Trophoblast cell (in vitro differentiated cells and primary cell): Measurements from ENCODE around the gene CCDC14. TPM values are rescaled to one million over a fixed set of nuclear protein-coding genes. Genes with fewer than 3 reads are reported as not detected.
A peak's percentile ranks its signal among the peaks of the same experiment; 100 is the strongest.
"Not testable (repeated sequence)": the region's sequence is repeated elsewhere in the genome, so short reads cannot be mapped to it uniquely, and the experiment has no call there.

ENCODE experiments used
- DNase-seq, 2 donors: peaks; one replicate each; pipeline ENCODE4 v3.0.0-alpha.2; 2016
- H2AFZ ChIP-seq: 2 replicates; pipeline ENCODE4 v1.6.1; 2013; ENCODE audit warnings: low read length, moderate library complexity, mild to moderate bottlenecking; ENCODE audit not compliant: insufficient read depth, poor library complexity
- H2AK5ac ChIP-seq: 2 replicates; pipeline ENCODE4 v1.6.1; 2013; ENCODE audit warnings: mild to moderate bottlenecking, low read length
- H2BK120ac ChIP-seq: 2 replicates; pipeline ENCODE4 v1.6.1; 2013; ENCODE audit warnings: low read length, mild to moderate bottlenecking, moderate library complexity; ENCODE audit not compliant: insufficient read depth, poor library complexity
- H2BK12ac ChIP-seq: 2 replicates; pipeline ENCODE4 v1.6.1; 2013; ENCODE audit warnings: mild to moderate bottlenecking, low read length, moderate library complexity
- H2BK5ac ChIP-seq: 2 replicates; pipeline ENCODE4 v1.6.1; 2013; ENCODE audit warnings: low read length, low read depth, moderate library complexity, mild to moderate bottlenecking; ENCODE audit not compliant: poor library complexity
- H3K14ac ChIP-seq: 2 replicates; pipeline ENCODE4 v1.6.1; 2013; ENCODE audit warnings: mild to moderate bottlenecking, low read length
- H3K18ac ChIP-seq: 2 replicates; pipeline ENCODE4 v1.6.1; 2013; ENCODE audit warnings: mild to moderate bottlenecking, low read length
- H3K23ac ChIP-seq: 2 replicates; pipeline ENCODE4 v1.6.1; 2013; ENCODE audit warnings: low read length
- H3K27ac ChIP-seq: 2 replicates; pipeline ENCODE4 v1.5.1; 2013; ENCODE audit warnings: low read depth, mild to moderate bottlenecking, inconsistent platforms, low read length, moderate library complexity
- H3K27me3 ChIP-seq: 2 replicates; pipeline ENCODE4 v1.6.1; 2013; ENCODE audit warnings: inconsistent platforms, mild to moderate bottlenecking, low read length, moderate library complexity; ENCODE audit not compliant: insufficient read depth
- H3K36me3 ChIP-seq, 2 experiments: 1 replicate in 1 of 2; 2 replicates in 1 of 2; pipeline ENCODE4 v1.6.1; 2013; ENCODE audit warnings: low read length in 2 of 2, mild to moderate bottlenecking in 2 of 2, moderate library complexity in 1 of 2; ENCODE audit not compliant: insufficient read depth in 2 of 2, control insufficient read depth in 1 of 2
- H3K4ac ChIP-seq: 2 replicates; pipeline ENCODE4 v1.6.1; 2013; ENCODE audit warnings: low read depth, mild to moderate bottlenecking, low read length, moderate library complexity
- H3K4me1 ChIP-seq, 2 experiments: 1 replicate in 1 of 2; 2 replicates in 1 of 2; pipeline ENCODE4 v1.6.1; 2013; ENCODE audit warnings: low read length in 2 of 2, mild to moderate bottlenecking in 2 of 2, moderate library complexity in 1 of 2; ENCODE audit not compliant: insufficient read depth in 2 of 2, control insufficient read depth in 1 of 2
- H3K4me2 ChIP-seq: 2 replicates; pipeline ENCODE4 v1.6.1; 2013; ENCODE audit warnings: inconsistent platforms, mild to moderate bottlenecking, low read length, moderate library complexity
- H3K4me3 ChIP-seq: 2 replicates; pipeline ENCODE4 v1.5.1; 2013; ENCODE audit warnings: mild to moderate bottlenecking, low read depth, low read length, inconsistent platforms
- H3K79me1 ChIP-seq: one replicate; pipeline ENCODE4 v1.6.1; 2013; ENCODE audit warnings: low read length
- H3K79me2 ChIP-seq: 2 replicates; pipeline ENCODE4 v1.6.1; 2013; ENCODE audit warnings: low read length, mild to moderate bottlenecking; ENCODE audit not compliant: control insufficient read depth, insufficient read depth, poor library complexity
- H3K9ac ChIP-seq: 2 replicates; pipeline ENCODE4 v1.6.1; 2013; ENCODE audit warnings: mild to moderate bottlenecking, low read length
- H3K9me3 ChIP-seq: 2 replicates; pipeline ENCODE4 v1.6.1; 2013; ENCODE audit warnings: low read depth, mild to moderate bottlenecking, control low read depth, inconsistent platforms, low read length; ENCODE audit not compliant: insufficient read depth
- H4K12ac ChIP-seq: 2 replicates; pipeline ENCODE4 v1.6.1; 2013; ENCODE audit warnings: low read depth, mild to moderate bottlenecking, low read length, moderate library complexity
- H4K8ac ChIP-seq: 2 replicates; pipeline ENCODE4 v1.6.1; 2013; ENCODE audit warnings: low read depth, mild to moderate bottlenecking, low read length, moderate library complexity
- H4K91ac ChIP-seq: one replicate; pipeline ENCODE4 v1.6.1; 2013; ENCODE audit warnings: low read depth, mild to moderate bottlenecking, low read length, moderate library complexity
- WGBS: extraction: QIAGEN DNeasy Blood & Tissue Kit; methylation state at CpG from one replicate; pipeline ENCODE4 v1.1.7; 2013; ENCODE audit warnings: missing lambda C conversion rate; ENCODE audit not compliant: insufficient read length, insufficient coverage; ENCODE audit errors: extremely low coverage; 5-methylcytosine and 5-hydroxymethylcytosine counted together
- polyA plus RNA-seq: library from polyadenylated mRNA; stranded (reverse); fragments of 200-250 nt; gene quantifications from 2 replicates; pipeline ENCODE4 v1.2.3, GENCODE V29; 2013

Gene CCDC14
- polyA plus RNA-seq, result 61.2 and 61.5 TPM in 2 replicates

GRCh38 chr3:123960781-123961507 lies at the start of gene CCDC14:
TSS of gene CCDC14 (minus strand) at chr3:123961229. CDS start at chr3:123961173, 56 bp downstream.
- WGBS, result no CpG with 5 or more reads among the region's 55 CpGs
- Histone ChIP-seq H2BK12ac (peak within 1 kb of the TSS; percentile 50), H3K79me2 (peaks cover 5% of the 10 kb centered on the region)

GRCh38 chr3:124008321-124008720 lies 47.3 kb upstream of the CCDC14 start:
- H2BK5ac ChIP-seq, H3K9me3 ChIP-seq, H3K9ac ChIP-seq, H3K27ac ChIP-seq, H2AFZ ChIP-seq, H3K36me3 ChIP-seq, DNase-seq, H3K4me1 ChIP-seq, H4K8ac ChIP-seq, H2BK120ac ChIP-seq, H3K79me2 ChIP-seq, H3K18ac ChIP-seq, H3K27me3 ChIP-seq, H3K23ac ChIP-seq, H3K79me1 ChIP-seq, H2BK12ac ChIP-seq, H4K91ac ChIP-seq, H2AK5ac ChIP-seq, H3K4me3 ChIP-seq, H3K4ac ChIP-seq, H4K12ac ChIP-seq, H3K14ac ChIP-seq, H3K4me2 ChIP-seq: not testable (repeated sequence)
- no CpG with 5 or more reads among the region's 1 CpG for WGBS

More at GRCh38 chr3:123960781-123961507, at the start of gene CCDC14:
- Histone ChIP-seq H4K91ac (peak within 1 kb of the TSS; percentile 79), H3K4ac (peak within 1 kb of the TSS; percentile 90), H3K14ac (peak within 1 kb of the TSS; percentile 98), H3K23ac (no peak within 1 kb of the TSS), H3K79me1 (peaks cover 6% of the 10 kb centered on the region), H2BK5ac (peak within 1 kb of the TSS; percentile 94), H4K8ac (peak within 1 kb of the TSS; percentile 99), H3K27ac (peak within 1 kb of the TSS; percentile 90), H3K9ac (peak within 1 kb of the TSS; percentile 83), H3K9me3 (no peaks in the 10 kb centered on the region), H3K4me3 (peak within 1 kb of the TSS; percentile 79), H3K4me2 (peak within 1 kb of the TSS; percentile 79), H2AFZ (peak within 1 kb of the TSS; percentile 83), H4K12ac (peak within 1 kb of the TSS; percentile 94), H2BK120ac (peak within 1 kb of the TSS; percentile 85), H2AK5ac (peak within 1 kb of the TSS; percentile 59), H3K18ac (peak within 1 kb of the TSS; percentile 86), H3K27me3 (no peaks in the 10 kb centered on the region), H3K4me1 (no peaks in the 10 kb centered on the region), H3K36me3 (no peaks in the 10 kb centered on the region)
- DNase-seq, result peak; percentile 96 to 97

- Histone ChIP-seq H3K79me2 (no peaks in the 10 kb centered on the region), H3K23ac (no peak overlapping the region), H3K18ac (no peak overlapping the region), H2BK5ac (no peak overlapping the region), H3K4me1 (peaks cover 3 to 4% of the 10 kb centered on the region in 2 experiments), H4K91ac (no peak overlapping the region), H3K14ac (no peak overlapping the region), H2AK5ac (no peak overlapping the region), H4K8ac (no peak overlapping the region), H3K79me1 (peaks cover 1% of the 10 kb centered on the region), H2BK12ac (no peak overlapping the region), H3K27me3 (no peaks in the 10 kb centered on the region), H3K4me3 (no peak overlapping the region), H4K12ac (no peak overlapping the region), H3K36me3 (no peaks in the 10 kb centered on the region), H3K9me3 (no peaks in the 10 kb centered on the region), H2AFZ (no peak overlapping the region), H2BK120ac (no peak overlapping the region), H3K27ac (no peak overlapping the region), H3K4me2 (peak overlapping the region; percentile 45), H3K4ac (no peak overlapping the region), H3K9ac (no peak overlapping the region)
- DNase-seq, result peak; percentile 42 to 70
- no CpG with 5 or more reads among the region's 4 CpGs for WGBS
Measured at GRCh38 chr3:124007186-124007585, 46.2 kb upstream of the CCDC14 start.

GRCh38 chr3:124002405-124003079 lies 41.5 kb upstream of the CCDC14 start:
- not testable (repeated sequence) for DNase-seq, H3K79me1 ChIP-seq, H3K23ac ChIP-seq, H3K27ac ChIP-seq, H3K18ac ChIP-seq, H2BK120ac ChIP-seq, H3K4me1 ChIP-seq, H2BK12ac ChIP-seq, H3K14ac ChIP-seq, H2AFZ ChIP-seq, H3K9me3 ChIP-seq, H4K91ac ChIP-seq, H4K12ac ChIP-seq, H3K4ac ChIP-seq, H3K4me2 ChIP-seq, H3K79me2 ChIP-seq, H2BK5ac ChIP-seq, H3K36me3 ChIP-seq, H2AK5ac ChIP-seq, H3K27me3 ChIP-seq, H3K4me3 ChIP-seq, H4K8ac ChIP-seq, H3K9ac ChIP-seq
- no CpG with 5 or more reads among the region's 2 CpGs for WGBS
